HL-60 (cell line): ENCODE measurements around the gene GDAP2.

Experiments used
- DNase-seq, 2 experiments: peaks; one replicate each; pipeline ENCODE4 v3.0.0-alpha.2; 2010 to 2020; ENCODE audit warnings: low read depth in 1 of 2, low spot score in 1 of 2
- H3K27ac ChIP-seq: fragments of 250-450 bp; sonication (Bioruptor Pico); replicated peaks from 2 replicates; pipeline ENCODE4 v1.5.1; 2020; ENCODE audit warnings: mild to moderate bottlenecking, moderate library complexity
- H3K27me3 ChIP-seq: fragments of 250-450 bp; sonication (Bioruptor Pico); 2 replicates; pipeline ENCODE4 v1.5.1; 2021; ENCODE audit warnings: mild to moderate bottlenecking, moderate library complexity; ENCODE audit not compliant: insufficient read depth, poor library complexity, severe bottlenecking
- H3K4me3 ChIP-seq: replicated peaks from 2 replicates; pipeline ENCODE4 v1.5.1; 2011; ENCODE audit warnings: mild to moderate bottlenecking, control low read depth, low read length; ENCODE audit not compliant: insufficient read depth
- GABPA ChIP-seq: IDR thresholded peaks from 2 replicates; pipeline ENCODE4 v1.6.1; 2012; ENCODE audit warnings: low read depth
- POLR2AphosphoS5 ChIP-seq: IDR thresholded peaks from 2 replicates; pipeline ENCODE4 v1.6.1; 2012; ENCODE audit warnings: low read depth
- SPI1 ChIP-seq: IDR thresholded peaks from 2 replicates; pipeline ENCODE4 v1.6.1; 2012; ENCODE audit warnings: low read depth, mild to moderate bottlenecking, borderline replicate concordance
- TF ChIP-seq, protein P1 (sequence below): IDR thresholded peaks from 2 replicates; pipeline ENCODE4 v1.6.1; 2012; ENCODE audit warnings: low read depth; ENCODE audit not compliant: insufficient replicate concordance
- TF ChIP-seq, protein P2 (sequence below): IDR thresholded peaks from one replicate; pipeline ENCODE4 v1.5.1; 2011; ENCODE audit warnings: low read length, control low read depth, inconsistent platforms; ENCODE audit not compliant: insufficient read depth

GDAP2 gene

DNA sequence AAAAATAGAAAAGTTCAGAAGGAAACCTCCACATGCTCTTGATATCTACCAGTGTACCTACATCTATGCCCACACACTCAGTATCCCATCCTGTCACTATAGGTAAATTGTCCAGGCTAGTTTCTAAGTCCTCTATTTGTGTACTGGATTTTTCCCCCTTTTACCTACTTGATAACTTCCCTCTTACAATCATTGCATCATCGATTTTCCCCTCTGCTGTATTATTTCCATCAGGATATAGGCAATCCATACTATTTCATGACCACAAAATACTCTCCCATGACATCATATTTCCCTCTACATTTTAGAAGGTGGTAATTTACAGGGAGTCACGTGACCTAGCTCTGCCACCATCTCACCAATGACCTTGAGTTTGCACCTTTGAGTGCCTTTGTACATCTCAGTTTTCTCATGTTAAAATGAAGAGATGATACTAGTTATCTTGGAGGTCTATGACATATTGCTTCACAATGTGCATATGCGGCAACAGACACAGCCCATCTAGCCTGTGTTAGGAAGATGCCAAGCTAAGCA lies 88.2 kb downstream of the GDAP2 start:
- TF ChIP-seq, protein P1, sequence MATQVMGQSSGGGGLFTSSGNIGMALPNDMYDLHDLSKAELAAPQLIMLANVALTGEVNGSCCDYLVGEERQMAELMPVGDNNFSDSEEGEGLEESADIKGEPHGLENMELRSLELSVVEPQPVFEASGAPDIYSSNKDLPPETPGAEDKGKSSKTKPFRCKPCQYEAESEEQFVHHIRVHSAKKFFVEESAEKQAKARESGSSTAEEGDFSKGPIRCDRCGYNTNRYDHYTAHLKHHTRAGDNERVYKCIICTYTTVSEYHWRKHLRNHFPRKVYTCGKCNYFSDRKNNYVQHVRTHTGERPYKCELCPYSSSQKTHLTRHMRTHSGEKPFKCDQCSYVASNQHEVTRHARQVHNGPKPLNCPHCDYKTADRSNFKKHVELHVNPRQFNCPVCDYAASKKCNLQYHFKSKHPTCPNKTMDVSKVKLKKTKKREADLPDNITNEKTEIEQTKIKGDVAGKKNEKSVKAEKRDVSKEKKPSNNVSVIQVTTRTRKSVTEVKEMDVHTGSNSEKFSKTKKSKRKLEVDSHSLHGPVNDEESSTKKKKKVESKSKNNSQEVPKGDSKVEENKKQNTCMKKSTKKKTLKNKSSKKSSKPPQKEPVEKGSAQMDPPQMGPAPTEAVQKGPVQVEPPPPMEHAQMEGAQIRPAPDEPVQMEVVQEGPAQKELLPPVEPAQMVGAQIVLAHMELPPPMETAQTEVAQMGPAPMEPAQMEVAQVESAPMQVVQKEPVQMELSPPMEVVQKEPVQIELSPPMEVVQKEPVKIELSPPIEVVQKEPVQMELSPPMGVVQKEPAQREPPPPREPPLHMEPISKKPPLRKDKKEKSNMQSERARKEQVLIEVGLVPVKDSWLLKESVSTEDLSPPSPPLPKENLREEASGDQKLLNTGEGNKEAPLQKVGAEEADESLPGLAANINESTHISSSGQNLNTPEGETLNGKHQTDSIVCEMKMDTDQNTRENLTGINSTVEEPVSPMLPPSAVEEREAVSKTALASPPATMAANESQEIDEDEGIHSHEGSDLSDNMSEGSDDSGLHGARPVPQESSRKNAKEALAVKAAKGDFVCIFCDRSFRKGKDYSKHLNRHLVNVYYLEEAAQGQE = no peak
- TF ChIP-seq POLR2AphosphoS5 = no peak
- no peak for TF ChIP-seq GABPA
- TF ChIP-seq, protein P2, sequence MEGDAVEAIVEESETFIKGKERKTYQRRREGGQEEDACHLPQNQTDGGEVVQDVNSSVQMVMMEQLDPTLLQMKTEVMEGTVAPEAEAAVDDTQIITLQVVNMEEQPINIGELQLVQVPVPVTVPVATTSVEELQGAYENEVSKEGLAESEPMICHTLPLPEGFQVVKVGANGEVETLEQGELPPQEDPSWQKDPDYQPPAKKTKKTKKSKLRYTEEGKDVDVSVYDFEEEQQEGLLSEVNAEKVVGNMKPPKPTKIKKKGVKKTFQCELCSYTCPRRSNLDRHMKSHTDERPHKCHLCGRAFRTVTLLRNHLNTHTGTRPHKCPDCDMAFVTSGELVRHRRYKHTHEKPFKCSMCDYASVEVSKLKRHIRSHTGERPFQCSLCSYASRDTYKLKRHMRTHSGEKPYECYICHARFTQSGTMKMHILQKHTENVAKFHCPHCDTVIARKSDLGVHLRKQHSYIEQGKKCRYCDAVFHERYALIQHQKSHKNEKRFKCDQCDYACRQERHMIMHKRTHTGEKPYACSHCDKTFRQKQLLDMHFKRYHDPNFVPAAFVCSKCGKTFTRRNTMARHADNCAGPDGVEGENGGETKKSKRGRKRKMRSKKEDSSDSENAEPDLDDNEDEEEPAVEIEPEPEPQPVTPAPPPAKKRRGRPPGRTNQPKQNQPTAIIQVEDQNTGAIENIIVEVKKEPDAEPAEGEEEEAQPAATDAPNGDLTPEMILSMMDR = no peak
- no peak for TF ChIP-seq SPI1
- Histone ChIP-seq H3K27me3 (no peaks in the 10 kb centered on the region), H3K4me3 (no peak overlapping the region), H3K27ac (no peak overlapping the region)
- no peak for DNase-seq

DNA sequence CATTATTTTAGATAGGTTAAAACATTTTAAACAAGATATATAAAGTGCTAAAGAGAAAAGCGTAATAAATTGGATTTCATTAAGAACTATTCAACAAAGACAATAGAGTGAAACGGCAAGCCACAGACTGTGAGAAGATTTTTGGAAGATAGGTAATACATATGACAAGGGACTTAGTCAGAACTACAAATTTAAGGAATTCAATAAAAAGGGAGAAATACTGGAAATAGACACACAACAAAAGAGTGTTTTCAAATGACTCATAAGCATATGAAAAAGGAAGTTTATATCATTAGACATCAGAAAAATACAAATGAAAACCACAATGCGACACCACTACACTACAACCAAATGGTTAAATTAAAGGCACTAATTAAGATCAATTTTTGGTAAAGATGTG lies 90.5 kb downstream of the GDAP2 start:
- Histone ChIP-seq H3K4me3 (no peak overlapping the region), H3K27ac (no peak overlapping the region), H3K27me3 (no peaks in the 10 kb centered on the region)
- DNase-seq = no peak
- TF ChIP-seq, protein P1 = no peak
- no peak for TF ChIP-seq SPI1

- H3K4me3 ChIP-seq = no peak overlapping the region
- H3K27me3 ChIP-seq = no peaks in the 10 kb centered on the region
- DNase-seq = no peak
- H3K27ac ChIP-seq = no peak overlapping the region
- TF ChIP-seq, protein P1 = no peak
- TF ChIP-seq SPI1 (no peak), POLR2AphosphoS5 (no peak), GABPA (no peak)
- TF ChIP-seq, protein P2 = no peak
Observed at GRCh38 chr1:117836069-117836468, 93.4 kb downstream of the GDAP2 start.

GRCh38 chr1:117834416-117834815 lies 95.0 kb downstream of the GDAP2 start:
- DNase-seq = no peak
- Histone ChIP-seq H3K27me3 (no peaks in the 10 kb centered on the region), H3K4me3 (no peak overlapping the region), H3K27ac (no peak overlapping the region)
- TF ChIP-seq, protein P2 = no peak
- TF ChIP-seq, protein P1 = no peak
- TF ChIP-seq SPI1 (no peak), POLR2AphosphoS5 (no peak), GABPA (no peak)
